Measurements from ENCODE around the gene UBE2J1. TPM values are rescaled to one million over a fixed set of nuclear protein-coding genes. Genes with fewer than 3 reads are reported as not detected.

The UBE2J1 gene
- total and polyA plus RNA-seq, 2 experiments from 2014 or later = 42.9 to 44.5 TPM

- in situ Hi-C loops (cut with MboI) = loop anchor here (25.0 kb wide), 1 partner anchor 369 kb away; no protein-coding TSS in a partner anchor
- no peak for TF ChIP-seq EZH2 (IDR thresholded peaks at IDR 0.05; ENCODE audit: insufficient read depth, poor library complexity, severe bottlenecking)
- no peak for TF ChIP-seq EZH2phosphoT487 (IDR thresholded peaks at IDR 0.05; ENCODE audit: insufficient read depth, low read depth)
- 18 to 23% methylated on average over 1 of the region's 1 CpG for WGBS, 2 experiments (ENCODE audit: low coverage in 1 of 2, low lambda C conversion rate in 2 of 2, missing lambda C conversion rate in 2 of 2)
- Histone ChIP-seq H2AFZ (no peak overlapping the region), H3K9ac (no peak overlapping the region), H3K4me2 (ENCODE audit: unreplicated experiment) (no peak overlapping the region), H3F3A (ENCODE audit: insufficient read depth) (peaks cover 18% of the 10 kb centered on the region), H3K9me3 (ENCODE audit: low read depth) (no peaks in the 10 kb centered on the region), H3K4me3 (no peak overlapping the region), H3K4me1 (ENCODE audit: insufficient read depth) (peaks cover 7% of the 10 kb centered on the region), H3K79me2 (ENCODE audit: insufficient read depth) (peaks cover 7% of the 10 kb centered on the region), H3K36me3 (ENCODE audit: low read depth) (no peaks in the 10 kb centered on the region), H4K20me1 (ENCODE audit: insufficient read depth) (no peaks in the 10 kb centered on the region), H3K9me2 (ENCODE audit: insufficient read depth) (no peaks in the 10 kb centered on the region), H3K27me3 (replicated peaks; ENCODE audit: insufficient read depth) (no peaks in the 10 kb centered on the region), H3K27ac (no peak overlapping the region)
- no peak for DNase-seq
Measured at GRCh38 chr6:89356642-89357170, 4.2 kb upstream of the UBE2J1 start.

GRCh38 chr6:89355511-89356194 lies 3.1 kb upstream of the UBE2J1 start:
- no peak overlapping the region for H3K9ac ChIP-seq
- H3K4me3 ChIP-seq = no peak overlapping the region
- TF ChIP-seq EZH2phosphoT487 (IDR thresholded peaks at IDR 0.05; ENCODE audit: insufficient read depth, low read depth) = no peak
- no peak for TF ChIP-seq EZH2 (IDR thresholded peaks at IDR 0.05; ENCODE audit: insufficient read depth, poor library complexity, severe bottlenecking)
- in situ Hi-C loops (cut with MboI) = loop anchor here (25.0 kb wide), 1 partner anchor 368 kb away; no protein-coding TSS in a partner anchor
- no peak overlapping the region for H3K4me2 ChIP-seq (ENCODE audit: unreplicated experiment)
- no peak for DNase-seq
- no peak overlapping the region for H2AFZ ChIP-seq
- no peak overlapping the region for H3K27ac ChIP-seq
- 85 to 88% methylated on average over 2 of the region's 2 CpGs for WGBS, 2 experiments (ENCODE audit: low coverage in 1 of 2, low lambda C conversion rate in 2 of 2, missing lambda C conversion rate in 2 of 2)
- H3K79me2 ChIP-seq (ENCODE audit: insufficient read depth) = peaks cover 18% of the 10 kb centered on the region
- no peaks in the 10 kb centered on the region for H3K9me2 ChIP-seq (ENCODE audit: insufficient read depth)
- peaks cover 20% of the 10 kb centered on the region for H3F3A ChIP-seq (ENCODE audit: insufficient read depth)
- H3K27me3 ChIP-seq (replicated peaks; ENCODE audit: insufficient read depth) = no peaks in the 10 kb centered on the region
- H3K9me3 ChIP-seq (ENCODE audit: low read depth) = no peaks in the 10 kb centered on the region
- H3K4me1 ChIP-seq (ENCODE audit: insufficient read depth) = peaks cover 10% of the 10 kb centered on the region
- no peaks in the 10 kb centered on the region for H4K20me1 ChIP-seq (ENCODE audit: insufficient read depth)
- no peaks in the 10 kb centered on the region for H3K36me3 ChIP-seq (ENCODE audit: low read depth)

GRCh38 chr6:89353702-89354392 lies 1.3 kb upstream of the UBE2J1 start:
- H3K9me3 ChIP-seq (ENCODE audit: low read depth) = no peaks in the 10 kb centered on the region
- peaks cover 36% of the 10 kb centered on the region for H3K79me2 ChIP-seq (ENCODE audit: insufficient read depth)
- no peaks in the 10 kb centered on the region for H3K36me3 ChIP-seq (ENCODE audit: low read depth)
- no peak overlapping the region for H3K4me2 ChIP-seq (ENCODE audit: unreplicated experiment)
- peak overlapping the region; percentile 99; the same call in 1 of the 2 replicates for H3K9ac ChIP-seq
- no peaks in the 10 kb centered on the region for H3K27me3 ChIP-seq (replicated peaks; ENCODE audit: insufficient read depth)
- H3K27ac ChIP-seq = 0 out of 2 replicates have a peak overlapping the region, but pooled peaks have one; percentile 96
- TF ChIP-seq EZH2phosphoT487 (IDR thresholded peaks at IDR 0.05; ENCODE audit: insufficient read depth, low read depth) = no peak
- TF ChIP-seq EZH2 (IDR thresholded peaks at IDR 0.05; ENCODE audit: insufficient read depth, poor library complexity, severe bottlenecking) = no peak
- peaks cover 20% of the 10 kb centered on the region for H3F3A ChIP-seq (ENCODE audit: insufficient read depth)
- WGBS, 2 experiments (ENCODE audit: low coverage in 1 of 2, low lambda C conversion rate in 2 of 2, missing lambda C conversion rate in 2 of 2) = 66 to 77% methylated on average over 2 of the region's 2 CpGs
- no peaks in the 10 kb centered on the region for H3K9me2 ChIP-seq (ENCODE audit: insufficient read depth)
- H3K4me1 ChIP-seq (ENCODE audit: insufficient read depth) = peaks cover 16% of the 10 kb centered on the region
- in situ Hi-C loops (cut with MboI) = loop anchor here (25.0 kb wide), 1 partner anchor 367 kb away; no protein-coding TSS in a partner anchor
- H4K20me1 ChIP-seq (ENCODE audit: insufficient read depth) = 0 out of 2 replicates have a peak, but pooled peaks cover 8% of the 10 kb centered on the region
- H3K4me3 ChIP-seq = peak overlapping the region; percentile 96
- H2AFZ ChIP-seq = peak overlapping the region; percentile 74; the same call in 1 of the 2 replicates
- no peak for DNase-seq

- H4K20me1 ChIP-seq (ENCODE audit: insufficient read depth) = 0 out of 2 replicates have a peak, but pooled peaks cover 12% of the 10 kb centered on the region
- H3K4me1 ChIP-seq (ENCODE audit: insufficient read depth) = peaks cover 21% of the 10 kb centered on the region
- no peaks in the 10 kb centered on the region for H3K36me3 ChIP-seq (ENCODE audit: low read depth)
- peak overlapping the region; percentile 99 for H3K9ac ChIP-seq
- H3K9me2 ChIP-seq (ENCODE audit: insufficient read depth) = no peaks in the 10 kb centered on the region
- peaks cover 23% of the 10 kb centered on the region for H3F3A ChIP-seq (ENCODE audit: insufficient read depth)
- peak overlapping the region; percentile 96 for H3K27ac ChIP-seq
- peak overlapping the region; percentile 80 for H3K4me2 ChIP-seq (ENCODE audit: unreplicated experiment)
- peak overlapping the region; percentile 96 for H3K4me3 ChIP-seq
- peaks cover 43% of the 10 kb centered on the region for H3K79me2 ChIP-seq (ENCODE audit: insufficient read depth)
- 25 to 28% methylated on average over 23 to 27 of the region's 27 CpGs for WGBS, 2 experiments (ENCODE audit: low coverage in 1 of 2, low lambda C conversion rate in 2 of 2, missing lambda C conversion rate in 2 of 2)
- in situ Hi-C loops (cut with MboI) = loop anchor here (25.0 kb wide), 1 partner anchor 366 kb away; no protein-coding TSS in a partner anchor
- no peaks in the 10 kb centered on the region for H3K9me3 ChIP-seq (ENCODE audit: low read depth)
- TF ChIP-seq EZH2phosphoT487 (IDR thresholded peaks at IDR 0.05; ENCODE audit: insufficient read depth, low read depth) = no peak
- TF ChIP-seq EZH2 (IDR thresholded peaks at IDR 0.05; ENCODE audit: insufficient read depth, poor library complexity, severe bottlenecking) = no peak
- H2AFZ ChIP-seq = peak overlapping the region; percentile 74
- no peaks in the 10 kb centered on the region for H3K27me3 ChIP-seq (replicated peaks; ENCODE audit: insufficient read depth)
- DNase-seq = no peak
Measured at GRCh38 chr6:89353118-89353556, 615 bp upstream of the UBE2J1 start.
